HUES6 (cell line): ENCODE data around the gene DOCK11.

ENCODE experiments used
- H3K27ac ChIP-seq: 2 replicates; pipeline ENCODE4 v1.7.0; 2013; ENCODE audit warnings: low read depth, mild to moderate bottlenecking, low read length, inconsistent platforms
- H3K27me3 ChIP-seq: 2 replicates; pipeline ENCODE4 v1.6.1; 2013; ENCODE audit warnings: low read length; ENCODE audit not compliant: control insufficient read depth, insufficient read depth
- H3K36me3 ChIP-seq: 2 replicates; pipeline ENCODE4 v1.6.1; 2013; ENCODE audit warnings: low read length; ENCODE audit not compliant: control insufficient read depth, insufficient read depth
- H3K4me1 ChIP-seq: 2 replicates; pipeline ENCODE4 v1.6.1; 2013; ENCODE audit warnings: low read length; ENCODE audit not compliant: control insufficient read depth, insufficient read depth
- H3K4me3 ChIP-seq: 2 replicates; pipeline ENCODE4 v1.5.1; 2013; ENCODE audit warnings: low read depth, low read length
- H3K9ac ChIP-seq: one replicate; pipeline ENCODE4 v1.6.1; 2013; ENCODE audit warnings: mild to moderate bottlenecking, low read length
- H3K9me3 ChIP-seq: 2 replicates; pipeline ENCODE4 v1.6.1; 2013; ENCODE audit warnings: low read depth, low read length; ENCODE audit not compliant: control insufficient read depth, insufficient read depth

Gene DOCK11

DNA sequence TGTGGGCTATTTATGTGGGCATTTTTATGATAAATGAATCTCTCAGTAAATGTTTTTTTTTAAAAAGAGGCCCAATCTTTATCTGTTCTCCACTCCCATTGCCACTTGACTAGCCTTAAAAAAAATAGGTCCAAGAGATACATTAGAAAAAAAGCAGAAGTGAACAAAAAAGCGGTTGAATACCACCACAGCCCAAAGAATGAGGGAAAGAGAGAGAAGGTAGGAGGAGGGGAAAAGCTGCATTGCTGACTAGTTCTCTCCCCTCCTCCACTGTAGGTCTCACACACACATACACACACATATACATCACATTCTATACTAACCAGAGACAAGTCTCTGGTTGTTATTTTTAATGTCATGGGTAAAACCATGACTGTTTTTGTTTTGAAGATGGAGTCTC is 136.0 kb downstream of the DOCK11 start:
- Histone ChIP-seq H3K27me3 (no peaks in the 10 kb centered on the region), H3K4me3 (no peak overlapping the region), H3K9me3 (no peaks in the 10 kb centered on the region), H3K9ac (no peak overlapping the region), H3K27ac (no peak overlapping the region), H3K4me1 (no peaks in the 10 kb centered on the region), H3K36me3 (peaks cover 9% of the 10 kb centered on the region)

DNA sequence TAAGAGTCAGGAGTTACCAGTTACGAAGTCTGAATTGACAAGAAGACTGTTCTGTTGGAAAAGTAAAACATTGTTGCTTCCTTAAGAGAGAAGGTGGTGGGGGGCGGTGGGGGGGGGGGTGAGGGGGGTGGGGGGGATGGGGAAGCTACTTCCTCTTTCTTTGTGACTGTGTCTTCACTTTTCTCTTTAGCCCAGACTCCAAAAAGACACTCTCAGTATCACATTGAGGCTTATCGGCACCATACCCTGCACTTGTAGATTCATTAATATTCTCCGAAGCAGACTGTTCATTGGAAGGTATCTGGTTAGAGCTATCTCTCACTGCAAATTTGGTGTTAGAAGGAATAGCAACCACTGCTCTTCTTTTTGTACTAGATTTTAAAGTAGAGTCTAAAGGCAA is 137.2 kb downstream of the DOCK11 start:
- Histone ChIP-seq H3K27ac (no peak overlapping the region), H3K9me3 (no peaks in the 10 kb centered on the region), H3K36me3 (peaks cover 9% of the 10 kb centered on the region), H3K27me3 (no peaks in the 10 kb centered on the region), H3K9ac (no peak overlapping the region), H3K4me3 (no peak overlapping the region), H3K4me1 (no peaks in the 10 kb centered on the region)

DNA sequence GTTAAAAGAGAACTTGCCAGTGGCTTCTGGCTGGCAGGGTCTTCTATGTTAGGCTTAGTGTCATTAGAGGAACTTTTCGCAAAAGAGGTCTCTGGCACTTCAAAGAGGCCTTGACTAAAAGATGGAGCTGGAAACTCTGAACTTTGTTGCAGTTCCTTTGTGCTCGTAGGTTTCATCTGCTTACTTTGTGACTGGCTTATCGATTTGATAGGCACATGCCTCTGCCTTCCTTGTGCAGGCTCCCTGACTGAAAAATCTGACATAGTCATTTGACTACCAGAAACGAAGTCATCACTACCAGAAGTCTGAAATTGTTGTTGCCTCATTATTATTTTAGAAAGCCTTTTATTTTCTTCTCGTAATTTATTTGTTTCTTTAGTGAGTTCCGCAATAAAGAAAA is 137.9 kb downstream of the DOCK11 start:
- no peak overlapping the region for H3K9ac ChIP-seq
- no peaks in the 10 kb centered on the region for H3K27me3 ChIP-seq
- no peak overlapping the region for H3K4me3 ChIP-seq
- H3K36me3 ChIP-seq: peaks cover 9% of the 10 kb centered on the region
- H3K4me1 ChIP-seq: no peaks in the 10 kb centered on the region
- H3K9me3 ChIP-seq: no peaks in the 10 kb centered on the region
- H3K27ac ChIP-seq: no peak overlapping the region

DNA sequence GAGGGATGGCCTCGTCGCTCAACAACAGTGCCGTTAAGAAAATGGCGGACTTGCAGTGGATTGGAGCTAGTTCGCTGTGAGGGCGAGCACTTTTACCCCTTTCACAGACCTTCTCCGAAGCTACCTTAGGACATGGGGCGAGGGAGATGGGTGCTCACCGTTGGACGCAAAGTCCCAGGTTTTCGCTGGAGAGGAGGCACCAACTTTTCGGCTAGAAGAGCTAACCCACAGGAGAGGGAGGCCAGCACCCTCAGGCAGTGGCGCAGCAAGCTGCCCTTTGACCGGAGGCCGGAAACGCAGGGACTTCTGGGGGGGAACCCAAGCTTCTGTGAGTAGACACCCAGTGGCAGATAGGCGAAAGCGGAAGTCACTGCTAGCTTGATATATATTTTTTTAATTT is 138.7 kb downstream of the DOCK11 start:
- H3K4me3 ChIP-seq: no peak overlapping the region
- H3K36me3 ChIP-seq: peaks cover 9% of the 10 kb centered on the region
- H3K9ac ChIP-seq: no peak overlapping the region

DNA sequence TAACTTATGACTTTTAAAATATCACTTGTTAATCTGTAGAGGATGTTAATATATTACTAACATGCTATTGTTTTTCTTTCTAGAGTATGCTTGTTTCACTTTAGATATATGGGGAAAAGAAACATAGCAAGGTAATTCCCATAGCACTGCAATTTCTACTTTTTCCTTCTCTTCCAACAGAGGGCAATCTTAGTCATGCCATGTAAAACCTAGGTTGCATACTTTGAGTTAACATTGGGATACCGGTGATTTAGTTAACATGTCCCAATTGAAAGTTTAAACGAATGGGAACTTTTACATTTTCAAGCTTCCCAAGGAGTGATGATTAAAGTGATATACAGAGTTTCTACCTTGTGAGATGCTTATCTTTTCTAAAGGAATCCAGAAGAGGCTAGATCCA is 142.4 kb downstream of the DOCK11 start:
- Histone ChIP-seq H3K9ac (no peak overlapping the region), H3K9me3 (no peaks in the 10 kb centered on the region), H3K36me3 (no peaks in the 10 kb centered on the region), H3K27me3 (no peaks in the 10 kb centered on the region; the same call in 1 of the 2 replicates), H3K4me1 (no peaks in the 10 kb centered on the region), H3K4me3 (no peak overlapping the region), H3K27ac (no peak overlapping the region)

More for the DNA sequence above, 138.7 kb downstream of the DOCK11 start:
- Histone ChIP-seq H3K9me3 (no peaks in the 10 kb centered on the region), H3K4me1 (no peaks in the 10 kb centered on the region), H3K27me3 (no peaks in the 10 kb centered on the region), H3K27ac (no peak overlapping the region)

DNA sequence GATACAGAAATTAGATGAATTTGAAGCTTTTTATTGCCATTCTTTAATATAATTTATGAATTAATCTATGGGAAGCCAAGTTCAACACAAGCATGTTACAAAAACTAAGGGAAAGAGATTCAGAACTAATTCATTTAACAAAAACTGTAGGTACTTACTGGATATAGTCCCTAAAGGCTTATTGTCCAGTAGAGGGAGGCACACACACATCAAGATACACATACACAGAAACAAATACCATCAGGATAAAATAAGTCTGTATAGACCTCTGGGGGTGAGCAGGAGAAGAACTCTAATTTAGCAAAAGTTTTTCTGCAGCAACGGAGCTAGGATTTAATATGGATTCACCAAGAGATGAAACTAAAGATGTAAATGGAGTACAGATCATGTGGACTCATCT is 148.8 kb downstream of the DOCK11 start:
- no peaks in the 10 kb centered on the region for H3K9me3 ChIP-seq
- no peak overlapping the region for H3K9ac ChIP-seq
- H3K27me3 ChIP-seq: no peaks in the 10 kb centered on the region; the same call in 1 of the 2 replicates
- no peaks in the 10 kb centered on the region for H3K36me3 ChIP-seq
- no peaks in the 10 kb centered on the region for H3K4me1 ChIP-seq
- H3K4me3 ChIP-seq: no peak overlapping the region
- H3K27ac ChIP-seq: no peak overlapping the region

DNA sequence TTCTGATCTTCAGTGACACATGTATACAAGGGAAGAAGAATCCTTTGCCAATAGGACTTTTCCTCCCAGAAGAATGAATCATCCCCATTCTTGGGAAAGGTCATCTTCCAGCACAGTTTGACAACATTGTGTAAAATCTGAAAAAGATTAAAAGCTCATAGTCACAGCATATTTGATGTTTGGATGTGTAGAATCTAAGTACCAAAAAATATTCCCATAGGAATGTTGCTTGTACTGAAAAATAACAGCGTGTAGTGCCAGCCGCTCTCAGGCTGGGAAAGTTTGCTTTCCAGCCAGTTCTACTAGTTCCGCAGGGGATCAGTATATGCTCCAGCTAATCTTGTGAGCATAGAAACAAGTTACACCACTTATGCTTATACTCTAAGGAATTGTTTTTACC is 157.1 kb downstream of the DOCK11 start:
- H3K9me3 ChIP-seq: no peaks in the 10 kb centered on the region
- no peak overlapping the region for H3K27ac ChIP-seq
- H3K27me3 ChIP-seq: no peaks in the 10 kb centered on the region
- H3K9ac ChIP-seq: no peak overlapping the region
- no peaks in the 10 kb centered on the region for H3K4me1 ChIP-seq
- H3K36me3 ChIP-seq: no peaks in the 10 kb centered on the region
- H3K4me3 ChIP-seq: no peak overlapping the region

DNA sequence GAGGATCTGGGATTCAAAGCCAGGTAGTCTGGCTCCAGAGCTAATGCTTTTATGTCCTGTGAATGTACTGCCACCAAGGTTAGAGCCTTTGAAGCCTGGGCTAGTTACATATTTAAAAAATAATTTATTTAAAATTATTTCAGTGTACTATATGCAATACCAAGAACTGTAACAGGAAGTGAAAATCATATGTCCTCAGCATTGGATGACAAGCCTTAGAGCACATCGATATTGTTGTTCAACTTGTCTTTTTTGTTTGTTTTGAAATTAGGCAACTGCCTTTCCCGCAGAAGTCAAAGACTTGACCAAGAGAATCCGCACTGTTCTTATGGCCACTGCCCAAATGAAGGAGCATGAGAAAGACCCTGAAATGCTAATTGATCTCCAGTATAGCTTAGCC is 158.7 kb downstream of the DOCK11 start:
- Histone ChIP-seq H3K4me3 (no peak overlapping the region), H3K27me3 (no peaks in the 10 kb centered on the region; the same call in 1 of the 2 replicates), H3K9me3 (no peaks in the 10 kb centered on the region), H3K9ac (no peak overlapping the region), H3K27ac (no peak overlapping the region), H3K4me1 (no peaks in the 10 kb centered on the region), H3K36me3 (no peaks in the 10 kb centered on the region)

DNA sequence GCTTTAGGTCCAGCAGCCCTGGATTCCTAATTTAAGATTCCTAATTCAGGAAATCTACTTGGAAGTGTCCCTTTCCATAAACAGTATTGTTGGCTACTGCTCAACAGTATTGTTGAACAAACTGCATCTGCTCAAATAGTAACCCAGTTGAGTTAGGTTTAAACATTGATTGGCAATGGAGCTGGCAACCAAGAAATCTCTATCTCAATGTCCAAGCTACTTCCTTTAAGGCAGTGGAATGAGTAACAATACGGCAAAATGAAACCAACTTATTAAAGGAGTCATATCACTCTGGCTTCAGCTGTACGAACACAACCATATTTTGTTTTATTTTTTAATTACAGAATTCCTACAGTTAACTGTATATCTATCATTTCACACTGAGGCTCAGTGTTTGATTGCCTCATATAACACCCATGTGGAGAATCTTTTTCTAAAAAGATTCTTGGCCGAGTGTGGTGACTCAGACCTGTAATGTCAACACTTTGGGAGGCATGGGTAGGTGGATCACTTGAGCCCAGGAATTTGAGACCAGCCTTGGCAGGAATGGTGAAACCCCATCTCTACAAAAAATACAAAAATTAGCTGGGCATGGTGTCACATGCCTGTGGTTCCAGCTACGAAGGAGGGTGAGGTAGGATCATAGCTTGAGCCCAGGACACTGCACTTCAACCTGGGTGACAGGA is 160.1 kb downstream of the DOCK11 start:
- Histone ChIP-seq H3K27me3 (no peaks in the 10 kb centered on the region; the same call in 1 of the 2 replicates), H3K4me3 (no peak overlapping the region), H3K4me1 (no peaks in the 10 kb centered on the region), H3K9ac (no peak overlapping the region), H3K27ac (no peak overlapping the region), H3K9me3 (no peaks in the 10 kb centered on the region), H3K36me3 (no peaks in the 10 kb centered on the region)

DNA sequence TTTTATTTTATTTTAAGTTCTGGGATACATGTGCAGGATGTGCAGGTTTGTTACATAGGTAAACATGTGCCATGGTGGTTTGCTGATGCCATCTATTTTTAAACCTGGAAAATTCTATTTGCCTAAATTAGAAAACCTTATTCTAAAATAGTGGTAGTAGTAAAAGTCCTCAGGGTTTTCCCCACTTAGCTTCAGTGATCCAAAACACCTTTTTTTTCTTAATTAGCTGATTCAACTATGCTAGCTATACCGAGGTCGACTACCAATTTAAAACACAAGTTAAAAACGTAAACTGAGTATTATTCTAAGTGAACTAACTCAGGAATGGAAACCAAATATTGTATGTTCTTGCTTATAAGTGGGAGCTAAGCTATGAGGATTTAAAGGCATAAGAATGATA is 161.8 kb downstream of the DOCK11 start:
- H3K4me3 ChIP-seq: no peak overlapping the region
- H3K27me3 ChIP-seq: no peaks in the 10 kb centered on the region; the same call in 1 of the 2 replicates
- H3K27ac ChIP-seq: no peak overlapping the region
- no peaks in the 10 kb centered on the region for H3K9me3 ChIP-seq
- no peaks in the 10 kb centered on the region for H3K4me1 ChIP-seq
- H3K36me3 ChIP-seq: no peaks in the 10 kb centered on the region
- no peak overlapping the region for H3K9ac ChIP-seq

DNA sequence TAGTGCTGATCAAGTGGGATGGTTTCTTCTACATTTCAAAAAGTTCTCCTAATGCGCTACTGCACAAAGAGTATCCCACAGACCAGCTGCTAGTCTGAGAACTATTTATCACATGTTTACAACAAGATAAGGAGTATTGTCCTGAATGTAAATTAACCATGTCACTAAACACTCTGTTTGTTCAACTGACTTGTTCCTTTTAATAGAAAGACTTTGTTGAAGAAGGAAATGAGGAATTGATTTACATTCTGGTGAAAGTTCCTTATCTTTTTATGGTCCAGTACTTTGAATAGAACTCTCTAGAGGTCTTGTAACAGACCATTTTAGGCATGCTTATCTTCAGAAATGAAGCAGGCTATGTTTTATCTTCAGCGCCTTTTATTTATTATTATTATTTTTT is 164.5 kb downstream of the DOCK11 start:
- Histone ChIP-seq H3K27me3 (no peaks in the 10 kb centered on the region; the same call in 1 of the 2 replicates), H3K9me3 (no peaks in the 10 kb centered on the region), H3K27ac (no peak overlapping the region), H3K9ac (no peak overlapping the region), H3K36me3 (no peaks in the 10 kb centered on the region), H3K4me3 (no peak overlapping the region), H3K4me1 (no peaks in the 10 kb centered on the region)
